HG03108 (cell line): ENCODE measurements around the gene NOM1.
"Not testable (repeated sequence)": the region's sequence is repeated elsewhere in the genome, so short reads cannot be mapped to it uniquely, and the experiment has no call there.

Experiments
- ATAC-seq: cut with Tn5 transposase; IDR thresholded peaks from one replicate; pipeline ENCODE4 v1.9.1; 2021; ENCODE audit warnings: moderate library complexity; ENCODE audit not compliant: unreplicated experiment

Gene NOM1

DNA sequence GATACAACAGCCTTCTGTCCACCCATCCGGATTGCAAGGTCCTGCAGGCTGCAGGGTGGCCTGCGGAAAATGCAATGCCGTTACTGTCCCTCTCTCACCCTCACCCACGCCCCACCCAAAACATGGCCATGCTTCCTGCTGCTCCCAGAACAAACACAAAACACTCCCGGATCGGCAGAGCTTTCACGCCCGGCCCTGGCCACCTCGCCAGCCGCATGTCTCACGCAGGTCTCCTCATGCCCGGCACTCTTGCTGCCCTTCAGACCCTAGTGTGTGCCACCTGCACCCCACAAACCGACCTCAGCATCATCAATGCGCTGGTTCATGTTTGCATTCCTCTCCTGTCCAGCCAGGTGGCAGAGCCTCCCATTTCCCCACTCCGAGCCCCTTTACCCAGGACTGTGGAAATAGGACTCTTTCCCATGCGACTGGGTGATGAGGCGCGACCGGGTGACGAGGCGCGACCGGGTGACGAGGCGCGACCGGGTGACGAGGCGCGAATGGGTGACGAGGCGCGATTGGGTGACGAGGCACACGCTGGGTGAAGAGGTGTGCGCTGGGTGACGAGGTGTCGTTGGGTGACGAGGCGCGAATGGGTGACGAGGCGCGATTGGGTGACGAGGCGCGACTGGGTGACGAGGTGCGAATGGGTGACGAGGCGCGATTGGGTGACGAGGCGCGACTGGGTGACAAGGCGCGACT lies 8.9 kb upstream of the NOM1 start:
- ATAC-seq: no peak

DNA sequence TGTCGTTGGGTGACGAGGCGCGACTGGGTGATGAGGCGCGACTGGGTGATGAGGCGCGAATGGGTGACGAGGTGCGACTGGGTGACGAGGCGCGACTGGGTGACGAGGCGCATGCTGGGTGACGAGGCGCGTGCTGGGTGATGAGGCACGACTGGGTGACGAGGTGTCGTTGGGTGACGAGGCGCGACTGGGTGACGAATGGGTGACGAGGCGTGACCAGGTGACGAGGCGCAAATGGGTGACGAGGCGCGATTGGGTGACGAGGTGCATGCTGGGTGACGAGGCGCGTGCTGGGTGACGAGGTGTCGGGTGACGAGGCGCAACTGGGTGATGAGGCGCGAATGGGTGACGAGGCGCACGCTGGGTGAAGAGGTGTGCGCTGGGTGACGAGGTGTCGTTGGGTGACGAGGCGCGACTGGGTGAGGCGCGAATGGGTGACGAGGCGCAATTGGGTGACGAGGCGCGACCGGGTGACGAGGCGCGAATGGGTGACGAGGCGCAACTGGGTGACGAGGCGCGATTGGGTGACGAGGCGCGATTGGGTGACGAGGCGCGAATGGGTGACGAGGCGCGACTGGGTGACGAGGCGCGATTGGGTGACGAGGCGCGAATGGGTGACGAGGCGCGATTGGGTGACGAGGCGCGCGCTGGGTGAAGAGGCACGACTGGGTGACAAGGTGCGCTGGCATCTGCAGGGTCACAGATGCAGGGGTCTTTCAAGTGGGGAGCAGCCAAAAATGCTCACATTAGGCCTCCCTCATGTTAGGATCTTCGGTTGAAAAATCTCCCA lies 7.9 kb upstream of the NOM1 start:
- ATAC-seq: no peak

DNA sequence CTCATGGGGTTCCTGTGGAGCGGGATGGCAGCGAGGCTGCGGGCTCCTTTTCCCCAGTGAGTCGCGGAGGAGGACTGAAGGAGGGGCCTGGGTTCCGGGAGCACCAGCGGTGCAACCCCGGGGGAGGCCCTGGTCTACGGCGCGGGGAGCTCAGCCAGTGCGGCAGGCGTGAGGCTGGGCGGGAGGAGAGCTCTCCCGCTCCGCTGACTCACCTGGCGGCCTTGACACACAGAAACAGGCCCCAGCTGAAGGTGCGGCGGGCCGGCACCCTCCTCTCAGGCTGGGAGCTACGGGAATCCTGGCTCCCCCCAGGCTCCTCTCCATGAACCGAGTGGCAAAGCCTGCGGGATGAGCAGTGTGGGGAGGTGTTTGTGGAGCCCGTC lies 6.8 kb upstream of the NOM1 start:
- ATAC-seq: no peak

DNA sequence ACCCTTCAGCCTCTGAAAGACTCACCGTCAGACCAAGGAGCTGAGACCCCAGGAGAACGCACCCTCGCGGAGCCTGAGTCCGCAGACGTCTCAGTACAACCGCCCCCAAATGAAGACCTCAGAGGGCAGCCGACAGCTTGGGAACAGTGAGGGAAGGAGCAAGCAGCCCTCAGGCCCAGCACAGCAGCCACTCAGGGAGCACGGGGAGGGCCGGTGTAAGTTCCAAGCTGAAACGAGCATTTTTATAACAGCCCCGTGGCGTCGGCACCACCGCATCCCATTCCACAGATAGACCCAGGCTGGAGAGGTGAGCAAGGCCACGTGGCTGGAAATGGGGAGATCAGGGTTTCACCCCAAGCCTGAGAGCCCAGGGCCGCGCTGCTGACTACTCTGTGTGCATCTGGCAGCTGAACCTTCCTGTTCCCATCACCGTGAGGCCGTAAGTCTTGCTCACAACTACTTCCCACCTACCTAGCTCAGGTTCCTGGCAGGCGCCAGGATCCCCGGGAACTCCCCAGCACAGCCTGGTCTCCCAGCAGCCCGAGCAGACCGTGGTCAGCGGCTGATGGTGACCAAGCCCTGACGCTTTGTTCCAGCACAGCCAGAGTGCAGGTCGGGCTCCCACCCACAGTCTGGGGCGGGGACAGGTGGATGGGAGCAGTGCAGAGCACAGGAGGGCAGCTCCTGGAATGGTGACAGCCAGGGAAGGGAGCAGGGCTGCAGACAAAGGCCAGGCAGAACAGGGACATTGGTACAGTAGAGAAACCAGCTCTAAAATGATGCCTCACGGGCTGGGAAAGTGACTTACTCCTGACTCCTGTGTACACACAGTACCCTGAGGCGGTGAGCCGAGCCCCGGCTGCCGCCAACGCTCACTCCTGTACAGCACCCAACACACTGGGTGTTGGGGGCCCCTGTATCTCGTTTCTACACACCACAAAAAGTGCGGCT lies 6.1 kb upstream of the NOM1 start:
- no peak for ATAC-seq

DNA sequence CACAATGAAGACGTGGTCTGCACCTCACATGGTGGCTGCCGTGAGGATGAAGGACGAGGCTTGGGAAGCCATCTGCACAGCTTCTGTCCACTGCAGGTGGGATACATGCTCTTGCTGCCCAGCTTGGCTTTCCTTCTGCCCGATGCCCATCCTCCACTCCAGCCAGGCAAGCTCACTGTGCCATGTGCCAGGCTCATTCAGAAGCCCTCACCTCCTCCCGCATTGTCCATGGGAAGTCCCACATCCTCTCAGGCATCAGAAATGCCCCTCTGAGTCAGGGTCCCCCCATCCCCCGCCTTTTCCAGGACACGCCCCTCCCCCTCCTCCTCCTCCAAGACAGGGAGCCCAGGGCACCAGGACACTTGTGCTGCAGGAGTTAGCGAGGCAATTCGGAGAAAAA lies 4.6 kb upstream of the NOM1 start:
- ATAC-seq: no peak

DNA sequence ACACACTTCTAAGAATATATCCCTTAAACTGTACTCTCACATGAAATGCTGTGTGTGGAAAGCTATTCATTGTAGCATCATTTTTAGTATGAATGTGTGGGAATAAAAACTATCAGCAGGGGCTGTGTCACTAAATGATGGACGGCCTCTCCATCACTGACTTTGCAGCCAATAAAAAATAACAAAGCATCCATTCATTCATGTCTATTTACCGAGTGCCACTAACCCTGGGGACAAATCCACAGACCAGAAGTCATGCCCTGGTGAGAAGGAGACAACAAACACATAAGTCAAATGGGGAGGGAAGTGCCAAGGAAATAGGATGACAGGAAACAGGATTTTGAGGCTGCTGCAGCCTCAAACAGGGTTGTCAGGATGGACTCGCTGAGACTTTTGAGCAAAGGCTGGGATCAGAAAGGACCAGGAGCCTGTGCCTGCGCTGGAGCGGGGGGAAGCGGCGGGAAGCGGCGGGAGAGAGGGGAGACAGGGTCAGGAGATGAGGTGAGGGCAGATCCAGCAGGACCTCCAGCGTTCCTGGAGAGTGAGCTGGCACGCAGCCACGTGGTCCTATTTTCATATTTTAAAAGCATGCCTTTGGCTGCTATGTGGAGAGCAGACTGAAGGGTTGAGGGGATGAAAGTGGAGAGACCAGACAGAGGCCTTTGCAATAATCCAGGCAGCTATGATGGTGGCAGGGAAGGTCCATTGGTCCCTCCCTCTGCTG lies 2.2 kb upstream of the NOM1 start:
- no peak for ATAC-seq

DNA sequence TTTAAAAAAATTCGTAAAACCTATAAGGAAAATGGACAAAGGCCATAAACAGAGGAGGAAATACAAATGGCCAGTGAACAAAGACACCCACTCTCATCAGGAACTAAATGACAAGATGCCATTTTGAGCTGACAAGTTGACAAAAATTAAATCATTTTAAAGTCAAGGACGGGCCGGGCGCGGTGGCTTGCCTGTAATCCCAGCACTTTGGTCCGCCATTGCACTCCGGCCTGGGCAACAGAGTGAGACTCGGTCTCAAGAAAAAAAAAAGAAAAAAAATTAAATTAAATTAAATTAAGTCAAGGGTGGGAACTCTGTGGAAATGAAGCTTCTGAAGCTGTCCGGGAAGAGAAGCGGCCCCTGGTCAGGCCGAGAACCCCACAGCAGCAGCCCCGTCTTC lies 1.2 kb upstream of the NOM1 start:
- no peak for ATAC-seq

DNA sequence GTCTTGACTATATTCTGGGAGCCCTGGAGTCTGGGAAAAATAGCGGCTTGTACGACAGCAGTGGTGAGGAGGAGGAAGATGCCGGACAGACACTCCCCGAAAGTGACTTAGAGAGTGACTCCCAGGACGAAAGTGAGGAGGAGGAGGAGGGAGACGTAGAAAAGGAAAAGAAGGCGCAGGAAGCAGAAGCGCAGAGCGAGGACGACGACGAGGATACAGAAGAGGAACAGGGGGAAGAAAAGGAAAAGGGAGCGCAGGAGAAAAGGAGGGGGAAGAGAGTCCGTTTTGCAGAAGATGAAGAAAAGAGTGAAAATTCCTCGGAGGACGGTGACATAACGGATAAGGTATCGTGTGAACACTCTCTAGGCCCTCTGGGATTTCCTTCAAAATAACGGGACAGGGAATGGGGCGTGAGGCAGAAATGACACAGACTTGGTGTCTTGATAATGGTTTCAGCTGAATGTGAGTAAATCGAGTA lies 908 bp downstream of the NOM1 start:
- no peak for ATAC-seq

DNA sequence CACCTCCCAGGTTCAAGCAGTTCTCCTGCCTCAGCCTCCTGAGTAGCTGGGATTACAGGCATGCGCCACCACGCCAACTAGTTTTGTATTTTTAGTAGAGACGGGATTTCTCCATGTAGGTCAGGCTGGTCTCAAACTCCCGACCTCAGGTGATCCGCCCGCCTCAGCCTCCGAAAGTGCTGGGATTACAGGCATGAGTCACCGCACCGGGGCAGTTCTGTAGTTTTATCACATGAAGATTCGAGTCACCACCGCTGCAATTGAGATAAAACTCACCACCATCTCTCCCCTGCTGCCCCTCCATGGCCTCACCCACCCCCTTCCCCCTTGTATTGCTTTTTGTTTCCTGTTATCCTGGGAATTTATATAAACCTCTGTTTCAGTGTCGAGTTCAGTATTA lies 3.7 kb downstream of the NOM1 start:
- ATAC-seq: not testable (repeated sequence)

DNA sequence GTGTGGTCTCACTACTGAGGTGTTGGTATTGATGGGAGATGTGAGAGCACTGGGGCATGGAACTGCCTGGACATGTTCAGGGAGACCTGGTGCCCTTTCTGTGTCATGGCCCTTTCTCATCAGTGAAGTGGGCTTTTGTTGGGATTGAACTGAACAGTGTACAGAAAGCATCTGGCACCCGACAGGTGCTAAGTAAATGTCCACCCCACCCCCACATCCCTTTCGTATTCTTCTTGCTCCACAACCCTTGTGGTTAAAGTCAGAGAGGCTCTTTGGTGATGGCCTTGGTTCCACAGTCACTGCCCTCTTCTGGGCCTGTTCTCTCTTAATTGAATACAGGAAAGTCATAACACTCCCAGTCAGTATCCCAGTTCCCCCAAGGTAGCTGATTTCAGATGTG lies 5.4 kb downstream of the NOM1 start:
- ATAC-seq: no peak

DNA sequence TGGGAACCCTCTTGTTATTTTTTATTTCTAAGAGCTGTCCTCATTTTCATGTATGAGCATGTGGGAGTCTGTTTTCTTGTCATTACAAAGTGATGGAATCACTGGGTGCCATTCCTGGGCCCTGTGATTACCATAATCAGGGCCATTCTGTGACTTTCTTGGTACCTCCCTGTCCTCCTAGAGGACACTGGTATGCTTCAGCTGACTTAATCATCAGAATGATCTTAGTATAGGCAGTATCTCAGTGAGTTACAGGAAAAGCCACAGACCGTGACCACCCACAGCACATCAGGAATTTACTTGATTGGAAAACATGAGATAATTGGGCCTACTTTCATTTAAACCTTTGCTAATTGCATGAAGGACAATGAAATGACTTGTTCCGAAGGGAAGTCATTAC lies 7.2 kb downstream of the NOM1 start:
- no peak for ATAC-seq

DNA sequence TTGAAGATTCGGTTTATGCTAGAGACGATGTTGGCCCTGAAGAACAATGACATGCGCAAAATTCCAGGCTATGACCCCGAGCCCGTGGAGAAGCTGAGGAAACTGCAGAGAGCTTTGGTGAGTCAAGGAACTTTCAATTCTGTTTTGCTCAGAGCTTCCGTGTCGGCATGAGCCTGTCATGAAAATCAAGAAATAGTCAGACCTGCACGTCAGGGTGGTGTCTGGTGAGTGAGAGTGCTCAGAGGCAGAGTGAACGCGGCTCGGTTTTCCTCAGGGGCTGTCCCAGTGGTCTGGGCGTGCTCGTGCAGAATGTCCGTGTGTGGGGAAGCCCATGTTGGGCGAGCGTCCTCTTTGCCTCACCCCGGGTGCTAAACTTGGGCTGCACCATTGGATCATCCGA lies 12.6 kb downstream of the NOM1 start:
- ATAC-seq: peak; percentile 62

DNA sequence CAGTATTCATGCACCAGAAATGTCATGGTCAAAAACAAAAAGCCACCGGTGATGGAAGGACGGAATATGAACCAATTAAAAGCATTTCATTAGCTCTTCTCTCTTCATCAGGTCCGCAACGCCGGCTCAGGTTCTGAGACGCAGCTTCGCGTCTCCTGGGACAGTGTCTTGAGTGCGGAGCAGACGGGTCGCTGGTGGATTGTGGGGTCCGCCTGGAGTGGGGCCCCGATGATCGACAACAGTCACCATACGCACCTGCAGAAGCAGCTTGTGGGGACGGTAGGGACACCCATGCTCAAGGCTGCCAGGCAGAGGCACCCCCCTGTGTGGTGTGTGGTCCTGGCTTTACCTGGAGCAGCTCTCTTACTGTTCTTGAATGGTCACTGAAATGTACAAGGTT lies 13.4 kb downstream of the NOM1 start:
- ATAC-seq: no peak

DNA sequence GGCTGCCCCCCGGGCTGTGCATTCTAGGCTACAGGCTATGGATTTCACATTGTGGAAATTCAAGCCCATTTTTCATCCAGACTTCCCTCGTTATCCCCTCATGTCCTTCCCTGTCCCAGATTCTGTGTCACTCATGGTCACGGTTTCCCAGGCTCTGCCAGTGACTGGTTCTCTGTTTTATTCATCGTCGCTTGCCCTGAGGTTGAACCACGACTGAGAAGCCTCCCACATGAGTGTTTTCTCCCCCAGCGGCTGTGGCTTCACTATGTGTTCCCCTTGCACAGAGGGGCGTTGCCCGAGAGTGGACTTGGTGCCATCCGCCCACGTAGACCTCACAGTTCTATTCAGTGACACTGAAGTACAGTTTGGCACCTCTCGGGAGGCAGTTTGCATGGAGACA lies 14.0 kb downstream of the NOM1 start:
- ATAC-seq: no peak

DNA sequence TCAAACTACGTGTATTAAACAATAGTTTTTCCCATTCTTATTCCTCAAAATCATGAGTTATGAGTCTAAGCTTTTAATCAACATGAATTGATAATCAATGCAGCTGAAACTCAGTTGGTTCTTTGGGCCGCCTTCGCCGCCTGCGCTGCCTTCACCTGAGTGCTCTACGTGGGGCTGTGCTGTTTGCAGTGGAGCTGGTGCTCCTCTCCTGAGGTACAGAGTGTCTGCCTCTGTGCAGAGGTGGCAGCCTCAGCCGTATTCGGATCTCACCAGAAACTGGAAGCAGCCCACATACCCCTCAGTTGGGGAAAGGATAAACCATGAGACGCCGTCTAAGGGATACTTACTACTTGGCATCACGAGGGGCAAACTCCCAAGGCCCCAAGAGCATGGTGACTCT lies 15.5 kb downstream of the NOM1 start:
- ATAC-seq: no peak

DNA sequence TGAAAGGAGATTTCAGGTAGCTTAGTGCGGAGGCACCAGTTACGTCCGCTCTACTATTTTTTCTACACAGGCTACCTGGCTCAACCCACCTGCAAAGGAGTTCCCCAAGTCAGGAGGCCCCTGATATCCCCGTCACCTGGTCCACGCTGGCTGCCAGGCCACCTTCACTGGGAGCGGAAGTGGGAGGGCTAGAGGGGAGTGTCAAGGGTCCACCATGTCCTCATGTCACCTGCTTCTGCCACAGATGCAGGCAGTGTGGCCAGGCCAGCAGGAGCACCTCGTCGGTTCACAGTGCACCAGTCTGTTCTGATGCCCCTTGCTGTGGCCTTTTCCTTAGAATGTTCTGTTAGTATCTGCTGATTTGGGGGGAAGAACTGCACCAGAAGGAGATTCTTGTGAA lies 16.9 kb downstream of the NOM1 start:
- ATAC-seq: no peak

DNA sequence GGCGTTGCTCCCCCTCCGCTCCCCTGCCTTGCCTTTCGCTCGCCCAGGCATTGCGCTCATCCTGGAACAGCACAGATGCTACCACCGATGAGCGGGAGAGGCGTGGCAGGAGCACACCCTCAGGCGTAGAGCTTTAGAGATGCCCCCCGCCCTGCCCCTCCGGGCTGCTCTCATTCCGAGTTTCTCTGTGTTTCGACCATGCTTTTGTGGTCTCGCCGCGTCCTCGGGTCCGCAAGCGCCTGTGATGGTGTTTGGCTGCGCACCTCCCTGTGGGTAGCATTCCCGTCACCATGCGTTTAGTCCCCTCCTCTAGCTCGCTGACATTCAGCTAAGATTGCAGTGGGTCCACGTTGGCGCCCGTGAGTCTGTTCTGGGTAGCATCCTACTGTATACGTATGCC lies 18.7 kb downstream of the NOM1 start:
- ATAC-seq: no peak

DNA sequence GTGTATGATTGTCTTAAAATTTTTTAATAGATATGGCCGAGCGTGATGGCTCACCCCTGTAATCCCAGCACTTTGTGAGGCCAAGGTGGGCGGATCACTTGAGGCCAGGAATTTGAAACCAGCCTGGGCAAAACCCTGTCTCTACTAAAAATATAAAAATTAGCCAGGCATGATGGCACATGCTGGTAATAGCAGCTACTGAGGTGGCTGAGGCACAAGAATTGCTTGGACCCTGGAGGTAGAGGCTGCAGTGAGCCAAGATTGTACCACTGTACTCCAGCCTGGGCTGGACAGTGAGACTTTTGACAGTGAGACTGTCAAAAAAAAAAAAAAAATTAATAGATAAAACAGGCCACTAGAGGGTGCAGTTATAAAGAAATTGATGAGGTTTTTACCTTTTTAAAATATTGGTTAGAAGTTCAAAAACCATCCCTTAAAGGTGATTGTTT lies 20.5 kb downstream of the NOM1 start:
- ATAC-seq: no peak

DNA sequence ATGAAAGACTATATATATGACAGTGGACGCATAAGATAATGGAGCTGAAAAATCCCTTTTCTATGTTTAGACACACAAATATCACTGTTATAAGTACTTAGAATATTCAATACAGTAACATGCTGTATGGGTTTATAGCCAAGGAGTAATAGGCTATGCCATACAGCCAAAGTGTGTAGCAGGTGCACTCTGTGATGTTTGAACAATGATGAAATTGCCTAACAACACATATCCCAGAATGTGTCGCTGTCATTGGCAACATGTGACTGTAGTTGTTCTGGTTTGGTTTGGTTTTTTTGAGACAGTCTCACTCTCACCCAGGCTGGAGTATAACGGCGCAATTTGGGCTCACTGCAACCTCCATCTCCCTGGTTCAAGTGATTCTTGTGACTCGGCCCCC lies 26.1 kb downstream of the NOM1 start:
- no peak for ATAC-seq

DNA sequence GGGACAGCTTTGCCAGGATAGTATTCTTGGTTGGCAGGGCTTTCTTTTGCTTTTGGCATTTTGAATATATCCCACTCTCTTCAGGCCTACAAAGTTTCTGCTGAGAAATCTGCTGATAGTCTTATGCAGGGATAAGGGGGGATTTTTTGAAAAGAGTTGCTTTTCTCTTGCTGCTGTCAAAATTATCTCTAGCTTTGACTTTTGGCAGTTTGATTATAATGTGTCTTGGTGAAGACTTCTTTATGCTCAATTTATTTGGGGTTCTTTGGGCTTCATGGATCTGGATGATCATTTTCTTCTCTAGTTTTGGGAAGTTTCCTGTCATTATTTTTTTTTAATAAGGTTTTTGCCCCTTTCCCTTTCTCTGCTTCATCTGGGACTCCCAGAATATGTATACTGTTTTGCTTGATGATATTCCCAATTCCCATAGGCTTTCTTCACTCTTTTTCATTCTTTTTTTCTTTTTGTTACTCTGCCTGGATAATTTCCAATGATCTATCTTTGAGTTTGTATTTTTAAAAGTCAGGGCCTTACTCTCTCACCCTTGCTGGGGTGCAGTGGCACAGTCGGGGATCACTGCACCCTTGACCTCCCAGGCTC lies 29.6 kb downstream of the NOM1 start:
- ATAC-seq: no peak
